Activated effector memory CD4-positive, alpha-beta T cell treated with anti-CD3 and anti-CD28 coated beads, Interleukin-2, amount 50 U/mL, for 16 hours (primary cell): ENCODE results near the gene STARD10.

Experiments
- DNase-seq: peaks from one replicate; pipeline ENCODE4 v3.0.0-alpha.2; 2020

Gene STARD10

DNA sequence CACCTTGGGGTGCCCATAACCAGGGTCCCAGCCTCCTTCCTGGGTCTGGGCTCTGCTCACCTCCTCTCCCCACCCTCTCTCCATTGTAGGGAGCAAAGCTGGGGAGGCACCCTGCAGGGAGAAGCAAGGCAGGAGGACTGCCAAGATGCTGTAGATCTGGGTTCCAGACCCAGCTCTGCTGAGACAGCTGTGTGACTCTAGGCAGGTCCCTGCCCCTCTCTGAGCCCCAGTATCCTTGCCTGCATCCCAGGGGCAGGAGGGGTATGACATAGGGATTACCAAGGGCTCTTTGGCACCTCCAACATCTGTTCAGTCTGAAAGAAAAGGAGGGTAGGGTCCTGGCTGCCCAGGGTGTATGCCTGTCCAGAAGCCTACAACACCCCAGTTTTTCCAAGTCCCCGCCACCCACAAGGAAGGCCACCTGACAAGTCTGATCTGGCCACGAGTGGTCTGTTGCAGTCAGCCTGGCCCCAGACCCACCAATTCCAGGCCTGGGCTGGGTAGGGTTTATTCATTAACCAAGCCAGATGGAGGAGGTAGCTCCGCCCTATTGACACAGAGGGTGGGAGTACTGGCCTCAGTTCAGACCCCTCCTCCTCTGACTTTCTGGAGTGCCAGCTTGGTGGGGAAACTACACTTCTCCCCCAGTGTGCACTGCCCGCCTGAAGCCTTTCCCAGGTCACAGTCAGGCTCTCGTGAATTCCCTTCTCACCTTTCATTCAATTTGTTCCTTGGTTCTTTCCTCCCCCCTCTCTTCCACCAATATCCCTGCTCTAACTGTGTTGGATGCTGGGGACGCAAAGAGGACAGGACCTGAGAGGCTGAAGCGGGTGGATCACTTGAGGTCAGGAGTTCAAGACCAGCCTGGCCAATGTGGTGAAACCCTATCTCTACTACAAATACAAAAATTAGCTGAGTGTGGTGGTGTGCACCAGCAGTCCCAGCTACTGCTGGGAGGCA, 15.0 kb downstream of the STARD10 start:
- DNase-seq: no peak

DNA sequence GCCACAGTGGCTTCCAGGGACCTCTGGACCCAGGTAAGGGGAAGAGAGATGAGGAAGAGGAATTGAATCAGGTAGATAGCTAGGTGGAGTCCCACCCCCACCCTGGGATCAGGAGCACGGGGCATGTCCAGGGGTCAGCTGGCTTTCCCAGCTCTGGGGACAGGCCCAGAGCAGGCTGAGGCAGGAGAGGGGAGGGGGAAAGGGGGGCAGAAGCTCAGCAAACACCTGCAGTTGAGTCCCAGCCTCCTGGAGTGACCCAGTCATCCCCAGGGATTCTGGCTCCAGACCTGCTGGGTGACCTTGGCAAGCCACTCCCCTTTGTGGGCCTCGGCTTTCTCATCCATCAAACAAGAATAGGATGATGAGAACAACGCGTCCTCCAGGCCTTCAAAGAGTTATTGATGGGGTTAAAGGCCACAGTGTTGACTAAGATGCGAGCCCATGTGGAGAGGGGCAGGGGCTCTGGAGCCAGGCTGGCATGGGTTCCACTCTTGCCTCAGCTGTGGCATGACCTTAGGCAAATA, 16.0 kb downstream of the STARD10 start:
- no peak for DNase-seq

DNA sequence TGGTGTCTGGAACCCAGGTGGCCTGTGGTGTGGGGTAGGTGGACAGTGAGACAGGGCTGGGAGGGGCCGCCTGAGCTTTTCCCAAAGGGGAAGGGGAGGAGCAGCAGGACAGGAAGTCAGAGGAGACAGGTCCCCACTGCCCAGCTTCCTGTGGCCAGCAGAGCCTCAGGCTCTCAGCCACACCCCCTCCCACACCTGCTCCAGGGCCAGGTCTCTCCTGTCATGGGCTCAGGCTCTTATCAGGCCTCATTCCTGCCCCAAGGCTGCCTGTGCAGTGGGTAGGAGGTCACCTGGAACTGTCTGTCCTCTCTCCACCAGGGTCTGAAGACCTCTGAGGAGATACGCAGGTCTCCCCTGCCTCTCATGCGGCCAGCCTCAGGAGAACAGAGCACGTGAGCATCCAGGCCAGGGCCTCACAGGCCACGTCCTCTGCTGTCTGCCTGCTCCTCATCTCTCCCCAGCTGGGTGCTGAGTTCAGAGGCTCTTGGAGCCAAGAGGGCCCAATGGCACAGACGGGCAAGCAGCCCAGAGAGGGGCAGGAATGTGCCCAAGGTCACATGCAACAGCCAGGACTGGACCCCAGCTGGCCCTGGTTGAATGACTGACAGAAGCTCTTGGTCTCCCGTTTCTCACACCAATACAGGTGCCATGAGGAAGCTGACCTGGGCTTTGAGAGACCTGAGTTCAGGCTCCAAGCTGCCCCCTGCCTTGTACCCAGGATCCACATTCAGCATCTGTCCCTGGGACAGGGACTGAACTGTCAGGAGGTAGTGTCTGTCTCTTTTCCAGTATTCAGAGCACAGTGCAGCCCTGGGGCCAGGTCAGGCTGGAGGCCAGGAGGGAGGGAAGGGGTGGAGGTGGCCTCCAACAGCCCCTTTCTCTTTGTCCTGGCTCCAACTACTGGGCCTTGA, 16.7 kb downstream of the STARD10 start:
- no peak for DNase-seq

DNA sequence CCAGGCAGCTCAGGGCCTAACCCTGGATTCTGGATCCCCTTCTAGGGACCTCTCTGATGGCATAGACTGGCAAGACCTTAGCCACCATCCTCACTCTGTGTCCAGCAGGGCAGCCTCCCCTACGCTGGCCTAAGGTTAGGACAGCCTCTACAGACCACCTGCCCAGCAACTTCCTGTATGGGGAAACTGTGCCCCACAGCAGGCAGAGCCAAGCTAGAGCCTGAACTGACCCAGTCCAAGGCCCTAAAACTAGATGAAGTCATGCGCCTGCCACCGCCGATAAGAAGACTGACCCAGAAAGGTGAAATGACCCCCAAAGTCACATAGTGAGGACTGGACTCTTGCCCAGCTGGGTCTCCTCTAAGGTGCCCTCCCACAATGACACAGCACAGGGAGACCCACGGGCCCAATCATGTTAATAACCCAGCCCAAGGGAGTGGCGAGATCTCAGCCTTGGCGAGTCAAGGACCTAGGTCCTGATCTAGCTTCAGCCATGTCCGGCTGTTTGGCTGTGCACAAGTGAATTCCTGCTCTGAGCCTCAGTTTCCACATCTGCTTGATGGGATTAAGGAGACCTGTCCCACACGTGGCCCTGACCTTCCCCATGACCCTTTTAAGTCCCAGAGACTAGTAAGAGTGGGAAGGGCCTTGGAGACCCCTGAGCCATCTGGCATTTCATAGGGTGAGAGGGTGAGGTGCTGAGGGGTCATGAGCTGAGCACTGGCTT, 17.6 kb downstream of the STARD10 start:
- DNase-seq: no peak

DNA sequence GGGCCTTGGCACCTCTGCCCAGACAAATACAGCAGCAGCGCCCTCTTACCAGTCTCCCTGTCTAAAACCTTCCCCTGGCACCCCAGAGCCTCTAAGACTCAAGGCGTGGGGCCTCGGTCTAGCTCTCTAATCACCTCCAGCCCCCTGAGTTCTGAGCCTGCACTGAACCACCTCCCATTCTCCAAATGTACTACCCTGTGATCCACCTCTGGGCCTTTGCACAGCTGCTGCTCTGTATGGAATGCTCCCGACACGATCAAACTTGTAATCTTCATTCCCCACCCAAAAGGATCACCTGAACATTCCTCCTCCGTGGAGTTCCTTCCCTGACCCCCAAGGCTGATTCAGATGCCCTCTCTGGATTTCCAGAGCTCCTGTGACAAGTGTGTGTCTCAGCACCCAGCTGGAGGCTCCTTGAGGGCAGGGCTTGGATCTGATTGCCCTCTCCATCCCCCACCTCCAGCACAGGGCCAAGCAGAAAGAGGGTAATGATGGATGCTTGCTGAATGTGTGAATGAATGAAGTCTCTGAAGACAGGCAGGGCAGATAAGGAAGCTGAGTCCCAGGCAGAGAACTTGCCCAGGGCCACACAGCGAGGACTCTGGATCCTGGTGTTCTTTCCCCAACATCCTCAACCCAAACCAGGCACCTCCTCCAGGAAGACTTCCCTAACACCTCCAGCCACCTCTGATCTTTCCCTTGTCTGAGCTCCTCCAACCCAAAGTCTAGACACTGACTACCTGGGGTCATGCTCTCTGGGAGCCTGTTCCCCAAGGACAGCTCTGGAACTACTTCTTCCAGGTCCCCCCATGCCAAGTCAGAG, 18.3 kb downstream of the STARD10 start:
- no peak for DNase-seq

DNA sequence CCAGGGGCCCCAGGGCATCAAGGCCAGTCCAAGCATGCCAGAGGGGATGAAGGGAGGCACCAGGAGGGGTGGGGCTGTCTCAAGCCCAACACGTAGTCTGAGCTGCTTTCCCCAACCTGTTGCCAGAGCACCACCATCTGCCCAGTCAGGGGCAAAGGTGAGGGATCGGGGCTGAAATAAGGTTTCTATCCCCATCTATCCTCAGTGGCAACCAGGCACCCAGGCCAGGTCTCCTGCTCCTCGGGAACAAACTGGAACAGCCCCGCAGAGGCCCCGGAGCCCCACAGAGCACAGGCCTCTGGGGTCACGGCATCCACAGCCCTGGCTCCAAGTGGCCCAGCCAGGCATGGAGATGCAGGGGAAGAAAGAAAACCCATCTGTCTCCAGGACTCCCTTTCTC, 19.3 kb downstream of the STARD10 start:
- DNase-seq: no peak

DNA sequence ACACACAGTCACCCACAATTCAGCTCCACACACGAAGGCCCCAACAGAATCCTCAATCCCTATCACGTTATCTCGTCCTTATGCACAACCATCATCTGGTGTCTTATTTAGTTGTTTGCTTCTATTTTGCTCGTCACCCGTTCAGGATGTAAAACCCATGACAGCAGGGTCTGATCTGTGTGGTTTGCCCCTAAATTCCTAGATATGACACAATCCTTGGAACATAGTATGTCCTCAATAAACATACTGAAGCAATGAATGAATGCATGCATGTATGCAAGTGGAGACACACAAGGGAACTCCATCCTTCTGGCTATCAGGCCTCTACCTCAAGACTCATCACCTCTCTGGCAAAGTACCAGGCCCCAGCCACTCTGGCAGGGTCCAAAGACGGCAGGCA, 20.2 kb downstream of the STARD10 start:
- no peak for DNase-seq

DNA sequence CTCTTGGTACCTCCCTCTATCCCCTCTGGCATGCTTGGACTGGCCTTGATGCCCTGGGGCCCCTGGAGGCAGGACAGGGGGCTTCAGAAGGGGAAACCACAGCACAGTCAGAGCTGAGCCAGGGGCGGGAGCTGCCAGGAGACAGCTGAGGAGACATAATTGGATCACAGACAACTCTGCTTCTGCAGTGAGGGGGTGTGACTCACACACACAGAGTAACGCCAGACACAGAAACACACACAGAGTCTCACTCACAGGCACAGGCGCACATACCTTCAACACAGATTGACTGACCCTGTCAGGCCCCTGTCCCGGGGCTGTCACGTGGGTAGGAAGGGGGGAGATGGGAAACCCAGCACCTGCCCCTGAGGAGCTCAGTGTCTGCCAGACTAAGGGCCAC, 20.6 kb downstream of the STARD10 start:
- no peak for DNase-seq

DNA sequence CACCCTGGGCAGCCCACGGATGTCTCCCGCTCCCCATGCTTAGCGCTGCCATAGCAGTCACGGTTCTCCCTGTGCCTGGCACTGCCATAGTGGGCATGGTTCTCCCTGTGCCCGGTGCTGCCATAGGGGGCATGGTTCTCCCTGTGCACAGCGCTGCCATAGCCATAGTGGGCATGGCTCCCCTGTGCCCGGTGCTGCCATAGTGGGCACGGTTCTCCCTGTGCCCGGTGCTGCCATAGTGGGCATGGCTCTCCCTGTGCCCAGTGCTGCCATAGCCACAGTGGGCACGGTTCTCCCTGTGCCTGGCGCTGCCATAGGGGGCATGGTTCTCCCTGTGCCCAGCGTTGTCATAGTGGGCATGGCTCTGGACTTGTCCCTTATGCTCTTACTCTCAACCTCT, 21.8 kb downstream of the STARD10 start:
- DNase-seq: no peak

DNA sequence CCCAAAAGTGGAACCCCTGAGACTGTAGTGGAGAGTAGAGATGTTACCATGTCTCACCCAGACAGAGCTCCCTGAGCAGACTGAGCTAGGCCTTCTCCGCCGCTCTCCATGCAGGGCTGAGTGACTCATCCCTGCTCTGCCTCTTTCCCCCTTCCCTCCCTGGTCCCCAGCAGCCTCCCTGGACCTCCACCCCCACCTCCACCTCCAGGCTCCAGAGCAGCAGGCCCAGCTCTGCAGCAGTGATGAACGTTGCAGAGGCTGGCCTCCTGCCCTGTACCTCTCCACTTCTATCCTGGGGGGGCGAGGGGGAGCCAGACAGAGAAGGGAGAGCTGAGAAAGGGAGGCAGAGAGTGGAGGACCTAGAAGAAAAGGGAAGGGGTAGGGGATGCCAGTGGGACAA, 22.3 kb downstream of the STARD10 start:
- DNase-seq: no peak

DNA sequence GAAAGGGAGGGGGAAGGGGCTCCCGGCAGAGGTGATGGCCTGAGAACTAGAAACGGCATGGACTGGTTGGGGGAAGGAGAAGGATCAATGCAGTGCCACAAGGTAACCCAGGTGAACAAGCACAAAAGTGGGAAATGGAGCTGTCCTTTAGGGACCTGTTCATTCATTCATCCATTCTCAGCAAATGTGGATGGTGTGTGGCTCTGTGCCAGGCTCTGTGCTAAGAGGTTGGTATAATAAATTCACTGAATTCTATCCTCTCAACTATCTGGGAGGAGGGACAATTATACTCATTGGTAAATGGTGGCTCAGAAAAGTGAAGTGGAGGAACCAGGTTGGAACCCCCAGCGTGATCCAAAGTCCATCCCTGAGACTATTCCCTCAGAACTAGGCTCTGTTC, 23.0 kb downstream of the STARD10 start:
- DNase-seq: no peak

DNA sequence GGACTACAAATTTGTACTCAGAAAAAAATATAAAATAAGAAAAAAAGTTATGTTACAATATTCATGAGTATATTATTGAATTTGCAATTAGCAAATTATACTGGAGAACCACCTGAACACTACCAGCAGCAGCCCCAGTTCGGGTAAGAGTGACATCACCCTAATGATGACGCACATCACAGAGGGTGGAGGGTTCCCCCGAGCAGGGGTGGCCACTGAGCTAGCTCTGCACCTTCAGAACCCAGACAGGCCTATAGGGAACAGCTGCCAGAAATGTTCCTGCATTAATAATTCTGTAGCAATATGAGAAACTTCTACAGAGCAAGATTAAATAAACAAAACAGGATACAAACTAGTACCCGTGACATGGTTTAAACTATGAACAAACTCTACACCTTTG, 24.2 kb downstream of the STARD10 start:
- DNase-seq: no peak

DNA sequence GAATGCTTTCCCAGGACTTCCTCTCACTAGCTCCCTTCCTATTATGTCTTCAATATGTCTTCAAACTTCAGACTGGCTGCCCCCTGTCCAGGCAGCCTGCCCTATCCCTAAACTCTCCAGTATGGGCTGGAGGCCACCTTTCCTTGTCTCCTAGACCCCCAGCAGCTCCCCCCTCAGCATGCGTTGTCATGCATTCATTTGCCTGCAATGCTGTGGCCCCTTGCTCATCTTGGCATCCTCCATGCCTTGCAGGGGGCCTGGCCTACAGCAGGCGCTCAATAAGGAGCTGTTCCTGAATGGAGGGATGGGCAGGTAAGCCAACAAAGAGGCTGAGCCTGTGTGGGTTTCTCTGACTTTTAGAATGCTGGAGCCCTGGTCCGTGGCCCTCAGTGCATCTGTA, 25.3 kb downstream of the STARD10 start:
- no peak for DNase-seq

DNA sequence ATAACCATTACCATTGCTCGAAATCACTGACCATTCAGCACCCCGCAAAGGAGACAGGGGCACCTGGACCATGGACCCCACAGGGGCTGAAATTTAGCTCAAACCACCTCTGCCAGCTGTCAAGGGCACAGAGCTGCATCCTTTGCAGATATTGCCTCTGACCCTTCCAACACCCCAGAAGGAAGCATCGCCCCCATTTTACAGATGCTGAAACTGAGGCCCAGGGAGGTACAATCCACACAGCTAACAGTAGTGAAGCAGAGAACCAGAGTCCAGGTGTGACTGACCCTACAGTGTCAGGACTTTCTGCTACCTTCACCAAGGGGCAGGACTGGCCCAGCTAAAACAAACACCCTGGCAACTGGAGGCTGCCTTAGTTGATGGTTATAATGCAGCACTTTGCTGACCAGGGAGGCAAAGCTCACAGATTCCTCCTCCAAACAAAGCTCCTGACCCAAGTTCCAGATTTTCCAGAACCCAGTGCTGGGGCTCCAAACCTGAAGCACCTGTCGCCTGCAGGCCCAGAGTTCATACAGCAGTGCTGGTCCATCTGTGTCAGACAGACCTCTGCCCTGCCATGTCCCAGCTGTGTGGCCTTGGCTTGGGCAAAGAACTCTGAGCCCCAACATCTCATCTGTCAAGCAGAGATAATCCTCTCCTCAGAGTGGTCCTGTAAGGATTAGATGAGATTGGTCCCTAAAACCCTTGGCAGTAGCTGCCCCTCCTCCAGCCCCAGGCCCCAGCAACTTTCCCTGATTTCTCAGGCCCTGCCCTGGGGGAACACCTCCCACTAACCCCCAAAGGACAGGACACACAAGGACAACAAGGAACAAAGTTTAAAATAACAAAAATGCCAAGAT, 26.4 kb downstream of the STARD10 start:
- no peak for DNase-seq

DNA sequence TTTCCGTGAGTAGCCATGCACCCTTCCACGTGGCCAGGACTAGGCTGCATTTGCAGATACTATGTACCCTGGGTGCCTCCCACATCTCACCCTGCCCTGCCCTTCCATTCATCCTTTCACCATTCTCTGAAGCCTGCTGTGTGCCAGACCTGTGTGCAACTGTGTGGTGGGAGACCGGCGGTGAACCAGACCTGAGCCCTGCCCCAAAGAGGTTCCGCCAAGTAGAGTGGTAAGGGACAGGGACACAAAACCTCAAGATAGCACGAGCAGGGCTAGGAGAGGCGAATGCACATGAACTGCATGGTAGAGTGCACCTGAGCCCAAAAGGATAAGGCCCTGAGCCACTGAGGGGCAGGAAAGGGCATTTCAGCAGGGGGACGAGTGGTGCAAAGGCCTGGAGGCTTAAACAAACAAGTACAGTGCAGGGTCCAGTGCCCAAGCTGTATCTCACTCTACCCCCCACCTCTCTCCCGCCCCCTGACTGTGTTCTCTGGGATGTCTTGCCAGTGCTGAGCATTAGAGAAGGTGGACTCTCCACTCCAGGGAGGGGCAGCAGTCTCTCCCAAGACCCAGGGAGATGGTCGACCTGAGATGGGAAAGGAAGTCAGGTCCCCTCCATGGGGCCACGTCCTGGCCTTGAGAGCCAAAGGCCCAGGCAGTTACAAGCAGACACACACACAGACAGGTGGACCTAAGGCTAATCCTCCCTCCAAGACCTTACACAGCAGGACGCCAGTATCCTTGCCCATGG, 27.5 kb downstream of the STARD10 start:
- DNase-seq: no peak

DNA sequence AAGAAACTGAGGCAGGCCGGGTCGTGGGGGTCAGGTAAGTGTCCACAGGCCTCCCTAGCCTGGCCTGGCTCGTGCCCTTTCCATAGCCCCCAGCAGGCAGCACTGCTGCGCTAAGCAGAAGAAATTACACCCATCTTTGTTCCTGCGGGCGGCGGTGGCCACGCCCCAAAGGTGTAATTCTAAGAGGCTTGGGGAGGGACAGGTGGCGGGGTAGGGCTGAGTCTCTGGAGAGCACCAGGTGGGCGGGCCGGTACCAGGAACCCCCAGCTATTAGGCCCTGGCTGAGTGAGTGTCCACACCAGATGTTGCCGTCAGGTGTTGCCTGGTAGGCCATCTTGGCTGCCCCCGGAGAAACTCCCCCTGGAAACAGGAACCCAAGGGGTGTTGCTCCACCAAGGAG, 29.3 kb downstream of the STARD10 start:
- DNase-seq: no peak

DNA sequence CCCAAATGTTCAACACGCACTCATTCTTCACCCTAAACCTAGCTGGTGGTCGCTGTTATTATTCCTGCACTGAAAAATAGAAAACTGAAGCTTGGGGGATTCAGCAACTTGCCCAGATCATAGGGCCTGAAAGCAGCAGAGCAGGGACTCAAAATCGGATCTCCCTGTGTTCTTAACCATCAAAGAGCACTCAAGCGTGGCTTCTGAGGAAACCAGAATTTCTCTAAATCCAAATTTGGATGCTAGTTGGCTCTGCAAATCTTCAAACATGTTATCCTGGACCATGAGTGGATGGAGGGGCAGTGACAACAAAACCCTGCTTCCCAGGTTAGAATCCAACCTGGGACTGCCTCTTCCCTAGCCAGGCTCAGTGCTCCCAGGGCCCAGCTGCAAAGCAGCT, 30.0 kb downstream of the STARD10 start:
- DNase-seq: no peak

DNA sequence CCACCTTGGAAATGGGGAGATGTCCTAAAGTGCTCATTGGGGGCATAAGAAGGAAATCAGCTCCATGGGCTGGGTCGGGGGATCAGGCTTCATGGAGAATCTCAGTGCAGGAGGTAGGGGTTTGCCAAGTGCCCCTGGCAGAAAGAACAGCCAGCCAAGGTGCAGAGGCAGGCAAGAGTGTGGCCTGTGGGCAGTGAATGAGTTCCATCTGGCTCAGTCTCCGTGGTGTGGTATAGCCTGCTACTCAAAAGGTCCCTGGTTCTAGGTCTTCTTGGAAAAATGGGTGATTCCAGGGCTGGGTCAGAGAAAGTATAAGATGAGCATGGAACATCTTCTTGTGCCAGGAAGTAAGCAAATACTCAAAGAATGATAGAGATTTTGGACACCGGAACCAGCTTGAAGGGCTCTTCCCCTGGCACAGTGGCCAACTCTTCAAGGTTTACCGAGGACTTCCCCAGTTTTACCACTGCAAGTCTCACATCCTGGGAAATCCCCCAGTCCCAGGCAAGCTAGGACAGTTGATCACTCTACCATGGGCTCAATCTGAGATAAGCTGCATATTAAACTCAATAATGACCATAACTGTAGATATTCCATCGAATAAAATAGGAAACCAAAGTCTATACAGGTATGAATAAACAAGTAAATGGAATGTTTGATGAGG, 31.1 kb downstream of the STARD10 start:
- no peak for DNase-seq

DNA sequence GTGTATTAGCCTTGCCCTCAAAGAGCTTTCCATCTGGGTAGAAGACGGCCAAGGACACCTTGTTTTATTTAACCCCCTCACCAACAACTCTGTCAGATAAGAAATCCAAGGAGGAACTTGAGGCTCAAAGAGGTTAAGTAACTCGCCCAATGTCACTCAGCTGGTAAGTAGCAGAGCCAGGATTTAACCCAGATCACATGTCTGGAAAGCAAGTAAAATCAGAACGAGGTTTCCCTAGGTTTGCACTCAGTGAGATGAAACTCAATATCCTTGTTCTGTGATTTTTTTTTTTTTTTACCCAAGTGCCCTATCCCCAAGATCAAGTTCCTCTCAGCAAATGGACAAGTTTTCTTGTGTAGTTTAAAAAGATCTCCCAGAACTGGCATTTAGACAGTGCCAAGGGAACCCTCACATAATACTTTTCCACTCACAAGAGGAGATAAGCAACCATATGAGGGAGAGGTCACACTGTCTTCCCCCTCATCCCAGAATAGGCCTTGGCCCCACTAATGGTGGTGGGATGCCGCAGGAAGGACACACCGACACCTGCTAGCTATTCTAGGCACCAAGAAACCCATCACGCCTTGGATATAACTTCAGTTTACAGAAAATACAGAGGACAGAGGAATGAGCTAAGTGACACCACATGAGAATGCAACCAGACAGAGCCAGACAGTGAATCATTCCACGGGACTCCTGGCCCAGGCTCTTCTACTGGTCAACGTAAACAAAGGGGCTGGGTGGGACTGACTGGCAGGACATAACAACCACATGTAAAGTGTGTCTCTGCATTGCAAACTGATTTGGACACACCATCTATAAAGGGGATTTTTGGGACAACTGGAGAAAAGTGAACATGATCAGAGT, 33.1 kb downstream of the STARD10 start:
- DNase-seq: no peak
